ENCODE results near the gene COQ10A. TPM values are rescaled to one million over a fixed set of nuclear protein-coding genes. Genes with fewer than 3 reads are reported as not detected.

COQ10A gene
- total RNA-seq, 1 experiment from 2014 or later = 8.1 TPM

DNA sequence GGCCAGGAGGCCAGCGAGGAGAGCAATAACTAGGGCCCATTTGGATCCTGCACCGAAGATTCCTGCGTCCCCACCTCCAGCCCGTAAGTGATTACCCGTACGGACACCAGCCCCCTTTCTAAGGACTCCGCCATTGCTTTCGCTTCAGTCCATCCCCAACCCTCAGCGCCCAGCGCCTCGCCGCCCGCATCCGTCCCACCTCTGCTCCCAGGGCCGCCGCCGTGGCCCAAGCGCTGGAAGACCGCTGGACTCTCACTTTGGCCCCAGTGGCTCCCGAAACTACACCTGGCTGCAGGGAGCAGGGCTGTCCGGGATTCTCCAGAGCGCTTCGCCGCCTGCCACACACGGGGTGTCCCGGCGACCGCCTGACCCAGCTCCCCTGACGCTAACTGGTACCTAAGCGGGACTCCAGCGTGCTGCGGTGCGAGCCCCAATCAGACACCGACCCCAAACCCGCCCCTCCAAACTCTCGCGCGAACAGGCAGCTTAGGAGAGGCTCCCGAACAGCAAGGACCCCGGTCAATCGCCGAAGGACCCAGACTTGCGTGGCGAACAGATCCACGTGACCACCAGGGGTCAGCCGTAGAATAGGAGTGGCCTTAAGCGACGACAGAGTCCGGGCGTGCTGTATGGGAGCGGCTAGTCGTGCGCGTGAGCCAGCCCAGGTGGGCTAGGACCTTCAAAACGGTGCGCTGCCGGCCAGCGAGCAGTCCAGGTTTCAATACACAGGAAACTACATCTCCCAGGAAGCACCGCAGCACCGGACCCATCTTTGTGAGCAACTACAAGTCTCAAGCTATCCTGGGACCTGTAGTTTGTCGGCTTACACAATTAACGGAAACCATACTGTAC is 49.1 kb downstream of the COQ10A start, which contains the start of gene CNPY2:
Gene CNPY2 (minus strand): TSS at position 367 of the 852 bp plus-strand sequence. CDS start 771 bp downstream, outside the sequence.
- DNase-seq (ENCODE audit: low spot score) = peak; percentile 98

DNA sequence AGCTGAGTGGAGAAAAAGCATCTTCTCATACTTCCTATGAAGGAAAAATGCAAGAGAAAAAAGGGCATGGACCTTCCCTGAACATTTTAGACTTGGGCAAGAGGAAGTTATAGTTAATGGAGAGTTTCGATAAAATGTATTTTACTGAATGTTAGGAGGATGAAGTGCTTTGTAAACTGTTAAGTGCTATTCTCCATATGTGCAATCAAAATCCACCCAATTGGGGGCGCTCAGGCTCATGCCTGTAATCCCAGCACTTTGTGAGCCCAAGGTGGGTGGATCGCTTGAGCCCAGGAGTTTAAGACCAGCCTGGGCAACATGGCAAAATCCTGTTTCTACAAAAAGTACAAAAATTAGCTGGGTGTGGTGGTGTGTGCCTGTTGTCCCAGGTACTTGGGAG is 50.9 kb downstream of the COQ10A start:
- DNase-seq (ENCODE audit: low spot score) = no peak

Other genes with a start within 250 kb of the COQ10A start
- gene IKZF4, start 245.9 kb upstream of the COQ10A start, total RNA-seq (2014; rRNA removed; shearing (Covaris generic)) = 0.39 and 0.89 TPM in 2 replicates
- 1,414 and 1,870 TPM in 2 replicates for gene RPS26, start 225.0 kb upstream of the COQ10A start, total RNA-seq (2014; rRNA removed; shearing (Covaris generic))
- 0.31 and 0.45 TPM in 2 replicates for gene ERBB3, start 186.8 kb upstream of the COQ10A start, total RNA-seq (2014; rRNA removed; shearing (Covaris generic))
- 203 and 227 TPM in 2 replicates for gene PA2G4, start 162.4 kb upstream of the COQ10A start, total RNA-seq (2014; rRNA removed; shearing (Covaris generic))
- 3,847 and 4,326 TPM in 2 replicates for gene RPL41, start 150.3 kb upstream of the COQ10A start, total RNA-seq (2014; rRNA removed; shearing (Covaris generic))
- gene ZC3H10, start 148.7 kb upstream of the COQ10A start, total RNA-seq (2014; rRNA removed; shearing (Covaris generic)) = 1.9 and 2.4 TPM in 2 replicates
- 62.9 and 80.8 TPM in 2 replicates for gene ESYT1, start 138.7 kb upstream of the COQ10A start, total RNA-seq (2014; rRNA removed; shearing (Covaris generic))
- gene MYL6B, start 114.4 kb upstream of the COQ10A start, total RNA-seq (2014; rRNA removed; shearing (Covaris generic)) = 88.0 and 129 TPM in 2 replicates
- gene MYL6, start 108.6 kb upstream of the COQ10A start, total RNA-seq (2014; rRNA removed; shearing (Covaris generic)) = 2,426 and 2,616 TPM in 2 replicates
- gene SMARCC2, start 77.5 kb upstream of the COQ10A start, total RNA-seq (2014; rRNA removed; shearing (Covaris generic)) = 19.6 and 22.9 TPM in 2 replicates
- 55.1 and 62.8 TPM in 2 replicates for gene RNF41, start 45.0 kb upstream of the COQ10A start, total RNA-seq (2014; rRNA removed; shearing (Covaris generic))
- gene NABP2, start 42.6 kb upstream of the COQ10A start, total RNA-seq (2014; rRNA removed; shearing (Covaris generic)) = 65.8 and 87.5 TPM in 2 replicates
- not detected in 2 replicates for gene SLC39A5, start 36.9 kb upstream of the COQ10A start, total RNA-seq (2014; rRNA removed; shearing (Covaris generic))
- 13.4 and 15.4 TPM in 2 replicates for gene ANKRD52, start 8.6 kb upstream of the COQ10A start, total RNA-seq (2014; rRNA removed; shearing (Covaris generic))
- gene CS, start 33.4 kb downstream of the COQ10A start, total RNA-seq (2014; rRNA removed; shearing (Covaris generic)) = 122 and 155 TPM in 2 replicates
- gene CNPY2, start 49.0 kb downstream of the COQ10A start, total RNA-seq (2014; rRNA removed; shearing (Covaris generic)) = 142 and 167 TPM in 2 replicates
- 11.8 and 16.4 TPM in 2 replicates for gene PAN2, start 67.1 kb downstream of the COQ10A start, total RNA-seq (2014; rRNA removed; shearing (Covaris generic))
- gene IL23A, start 71.9 kb downstream of the COQ10A start, total RNA-seq (2014; rRNA removed; shearing (Covaris generic)) = 0.23 TPM in 1 of 2 replicates, not detected in the other
- 125 and 159 TPM in 2 replicates for gene STAT2, start 93.2 kb downstream of the COQ10A start, total RNA-seq (2014; rRNA removed; shearing (Covaris generic))
- gene APOF, start 95.9 kb downstream of the COQ10A start, total RNA-seq (2014; rRNA removed; shearing (Covaris generic)) = not detected in 2 replicates
- 9.8 and 12.7 TPM in 2 replicates for gene TIMELESS, start 182.5 kb downstream of the COQ10A start, total RNA-seq (2014; rRNA removed; shearing (Covaris generic))
- gene MIP, start 187.7 kb downstream of the COQ10A start, total RNA-seq (2014; rRNA removed; shearing (Covaris generic)) = 0.17 TPM in 1 of 2 replicates, not detected in the other
- gene SPRYD4, start 201.6 kb downstream of the COQ10A start, total RNA-seq (2014; rRNA removed; shearing (Covaris generic)) = 1.6 and 1.8 TPM in 2 replicates
- not detected in 2 replicates for gene GLS2, start 221.2 kb downstream of the COQ10A start, total RNA-seq (2014; rRNA removed; shearing (Covaris generic))

All from H4 (cell line).